ENCODE results near the gene NXN.
A peak's percentile ranks its signal among the peaks of the same experiment; 100 is the strongest.
"Not testable (repeated sequence)": the region's sequence is repeated elsewhere in the genome, so short reads cannot be mapped to it uniquely, and the experiment has no call there.

The NXN gene

DNA sequence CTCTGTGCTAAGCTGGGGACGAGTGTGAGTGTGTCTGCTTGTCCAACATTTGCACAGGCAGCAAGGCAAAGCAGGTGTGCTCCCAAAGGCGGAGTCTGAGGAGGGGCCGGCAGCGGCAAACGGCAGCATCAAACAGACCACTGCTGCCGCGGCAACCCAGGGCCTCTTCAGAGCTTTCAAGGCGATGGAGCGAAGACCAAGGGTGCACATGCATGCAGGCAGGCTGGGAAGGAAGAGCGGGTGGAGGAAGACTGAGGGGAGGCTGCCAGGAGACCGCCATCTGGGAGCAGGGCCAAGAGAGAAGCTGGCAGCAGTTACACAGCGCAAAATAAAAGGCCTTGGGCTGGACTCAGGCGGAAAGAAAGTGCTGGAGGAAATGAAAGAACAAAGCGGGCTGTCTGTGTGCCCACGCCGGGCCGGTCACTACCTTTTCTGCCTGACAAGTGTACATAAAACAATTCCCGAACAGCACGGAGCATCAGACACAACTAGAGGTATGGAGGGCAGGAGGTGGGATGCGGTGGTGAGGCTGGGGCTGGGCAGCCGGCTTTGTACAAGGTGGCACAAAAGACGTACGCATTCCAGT, 25.9 kb upstream of the NXN start:
- peak; percentile 68 for DNase-seq

- no peak for DNase-seq
Observed at GRCh38 chr17:1004769-1005295, 25.3 kb upstream of the NXN start.

DNA sequence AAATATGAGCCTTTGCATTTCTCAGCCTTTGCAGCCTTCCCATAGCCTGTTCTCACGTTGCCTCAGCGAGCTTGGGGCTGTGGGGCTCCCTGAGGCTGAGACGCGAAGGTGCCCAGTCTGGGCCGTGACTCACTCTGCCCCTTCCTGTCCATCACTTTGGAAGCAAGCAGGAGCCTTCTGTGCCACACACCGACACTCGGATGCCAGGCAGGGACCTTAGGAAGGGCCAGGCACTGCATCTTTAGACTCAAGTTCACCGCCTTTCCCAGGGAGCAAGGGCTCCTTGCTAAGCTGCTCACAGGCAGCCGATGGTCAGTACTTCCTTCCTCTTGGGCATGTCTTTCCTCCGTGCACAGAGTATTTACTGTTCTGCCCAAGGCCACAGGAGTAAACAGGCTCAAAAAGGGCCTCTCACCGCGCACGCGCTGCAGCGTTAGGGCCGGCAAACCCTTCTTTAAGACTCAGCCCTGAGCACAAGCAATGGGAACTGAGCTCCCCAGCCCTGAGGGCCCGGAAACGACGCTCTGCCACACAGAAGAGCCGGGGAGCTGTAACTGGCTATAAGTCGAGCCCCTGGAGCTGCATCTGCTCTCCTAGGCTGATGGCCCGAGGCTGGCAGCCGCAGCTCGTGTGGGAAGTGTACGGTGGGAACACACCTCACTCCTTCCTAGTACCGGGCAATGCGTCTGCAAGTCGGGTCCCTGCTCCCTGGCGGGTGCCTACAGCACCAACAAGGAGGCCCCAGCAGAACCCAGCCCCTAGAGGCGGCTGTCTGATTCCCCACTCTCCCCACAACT, 24.6 kb upstream of the NXN start:
- no peak for DNase-seq

DNA sequence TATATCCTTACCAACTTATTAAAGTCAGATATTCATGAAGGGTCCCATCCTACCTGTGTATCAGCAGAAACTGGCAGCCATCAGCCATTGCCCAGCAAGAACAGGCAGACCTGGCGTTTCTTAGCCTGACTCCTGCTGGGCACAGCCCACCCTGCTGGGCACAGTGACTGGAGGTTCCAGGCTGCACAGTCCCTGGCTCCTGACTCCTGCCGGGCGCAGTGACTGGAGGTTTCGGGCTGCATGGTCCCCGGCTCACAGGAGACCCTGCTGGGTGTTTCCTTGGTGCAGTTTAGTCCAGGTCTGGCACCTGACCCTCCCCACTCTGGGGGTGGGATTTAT, 24.0 kb upstream of the NXN start:
- no peak for DNase-seq

DNA sequence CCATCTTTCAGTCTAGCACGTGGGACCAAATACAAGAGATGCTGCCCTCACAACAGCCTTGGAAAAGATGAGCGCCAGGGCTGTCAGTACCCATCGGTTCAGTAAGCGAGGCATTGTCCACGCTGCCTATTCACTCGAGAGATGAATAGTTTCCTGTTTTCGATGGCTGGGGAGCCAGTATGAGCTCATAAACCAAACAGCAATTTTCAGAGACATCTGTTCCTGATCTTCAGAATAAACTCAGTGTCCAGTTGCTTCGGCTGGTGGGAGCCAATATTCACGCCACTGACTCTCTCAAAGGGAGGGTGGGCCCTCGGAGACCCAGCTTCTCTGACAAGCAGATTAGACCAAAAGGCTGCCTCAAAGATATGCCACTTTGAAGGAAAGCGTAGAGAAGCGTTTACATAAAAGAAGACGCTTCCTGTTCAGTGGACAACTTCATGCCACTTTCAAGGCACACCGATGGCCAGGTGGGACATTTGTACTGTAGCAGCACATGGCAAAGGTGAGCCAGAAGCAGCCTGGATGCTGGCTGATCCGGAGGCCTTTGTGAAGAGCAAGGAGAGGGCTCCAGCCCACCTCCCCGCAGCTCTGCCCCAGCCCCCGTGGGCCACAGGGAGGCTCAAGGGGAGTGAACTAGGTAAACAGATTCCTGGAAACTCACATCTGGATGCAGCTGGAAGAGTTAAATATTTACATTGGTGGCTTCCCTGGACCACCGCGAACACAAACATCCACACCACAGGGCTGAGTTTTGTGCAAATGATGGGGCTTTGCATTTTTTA, 23.4 kb upstream of the NXN start:
- no peak for DNase-seq

GRCh38 chr17:1002412-1002753, 22.8 kb upstream of the NXN start:
- no peak for DNase-seq

- no peak for DNase-seq
Observed at GRCh38 chr17:1001640-1002411, 22.2 kb upstream of the NXN start.

GRCh38 chr17:1000597-1001461, 21.3 kb upstream of the NXN start:
- DNase-seq = no peak

DNA sequence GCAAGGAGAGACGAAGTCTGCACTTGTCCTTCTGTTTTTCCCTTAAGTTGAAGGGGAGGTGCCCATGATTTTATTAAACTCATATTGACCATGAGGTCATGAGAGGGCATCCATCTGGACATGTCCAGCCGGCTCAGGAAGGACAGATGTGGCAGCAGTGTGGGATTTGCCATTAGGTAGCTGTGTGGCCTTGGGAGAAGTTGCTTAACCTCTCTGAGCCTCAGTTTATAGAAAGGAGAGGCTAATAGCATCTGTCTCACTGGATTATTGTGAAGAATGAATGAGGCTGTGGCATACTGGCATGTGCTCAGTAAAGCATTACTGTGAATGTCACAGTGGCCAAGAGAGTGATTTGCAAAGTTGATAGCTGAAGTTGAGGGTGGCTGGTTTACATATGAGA, 18.5 kb upstream of the NXN start:
- no peak for DNase-seq

DNA sequence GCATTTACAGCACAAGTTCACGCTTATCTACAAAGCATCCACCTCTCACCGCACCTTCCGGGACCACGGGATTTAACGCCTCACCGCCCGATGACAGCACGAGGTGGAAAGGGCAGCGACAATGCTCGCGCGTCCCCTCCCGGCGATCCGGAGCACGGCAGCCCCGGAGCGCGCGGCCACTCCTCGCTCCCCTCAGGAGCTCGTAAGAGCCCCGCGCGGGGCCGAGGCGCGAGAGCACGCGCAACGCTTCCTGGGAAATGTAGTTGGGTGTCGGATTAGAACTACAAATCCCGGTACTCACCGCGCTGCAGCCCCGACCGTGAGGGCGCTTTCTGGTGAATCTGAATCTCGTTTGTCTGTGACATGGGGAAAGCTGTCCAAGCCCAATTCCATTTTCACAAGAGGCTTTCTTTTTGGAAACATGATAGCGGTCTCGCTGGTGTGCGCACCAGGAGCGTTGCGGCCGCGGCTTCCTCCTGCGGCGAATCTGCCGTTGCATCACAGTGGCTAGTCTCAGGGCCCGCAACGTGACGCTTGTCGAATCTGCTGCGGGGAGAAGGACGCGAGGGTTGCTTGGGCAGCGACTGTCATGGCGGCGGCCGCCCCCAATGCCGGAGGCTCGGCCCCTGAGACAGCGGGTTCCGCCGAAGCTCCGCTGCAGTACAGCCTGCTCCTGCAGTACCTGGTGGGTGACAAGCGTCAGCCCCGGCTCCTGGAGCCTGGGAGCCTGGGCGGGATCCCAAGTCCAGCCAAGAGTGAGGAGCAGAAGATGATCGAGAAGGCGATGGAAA, 17.2 kb upstream of the NXN start, which contains the start of gene TIMM22:
Gene TIMM22 (plus strand): TSS at position 576 of the 791 bp plus-strand sequence. CDS start 14 bp downstream, at position 590.
- peak; percentile 88 for DNase-seq

GRCh38 chr17:995324-995723, 15.7 kb upstream of the NXN start:
- not testable (repeated sequence) for DNase-seq

GRCh38 chr17:992933-993332, 13.4 kb upstream of the NXN start:
- no peak for DNase-seq

DNA sequence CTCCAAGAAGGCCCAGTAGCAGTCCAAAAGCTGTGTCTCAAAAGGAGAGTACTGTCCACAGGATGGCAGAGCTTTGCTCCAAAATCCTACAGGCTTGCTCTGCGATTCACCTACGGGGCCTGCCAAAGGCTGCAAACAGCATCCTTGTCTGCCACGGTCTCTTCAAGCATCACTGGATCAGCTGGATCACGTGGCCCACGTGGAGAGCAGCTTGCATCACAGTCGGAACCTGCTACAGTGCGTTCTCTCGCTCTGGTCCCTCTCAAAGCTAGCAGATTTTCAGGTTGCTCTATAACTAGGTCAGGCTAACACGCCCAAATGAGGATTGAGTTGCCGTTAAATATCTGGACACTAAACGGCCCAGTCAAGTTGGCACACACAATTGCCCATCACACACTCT, 9.0 kb upstream of the NXN start:
- DNase-seq = no peak

DNA sequence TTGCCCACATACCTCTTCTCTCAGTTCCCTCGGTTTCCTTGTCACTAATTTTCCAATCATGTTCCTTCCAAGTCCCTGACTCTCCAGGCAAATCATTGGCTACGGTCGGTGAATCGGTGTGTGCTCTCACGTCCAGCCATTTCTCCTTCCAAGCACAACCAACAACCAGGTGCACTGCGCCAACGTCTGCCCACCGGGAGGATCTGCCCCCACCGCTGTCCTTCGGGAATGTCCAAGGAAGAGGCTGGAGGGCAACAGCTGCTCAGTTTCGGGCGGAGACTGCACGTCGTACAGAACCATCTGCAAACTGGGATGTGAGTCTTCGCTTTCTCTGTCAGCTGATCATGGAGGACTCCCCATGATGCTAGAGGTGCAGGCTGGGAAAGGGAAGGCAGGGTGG, 8.4 kb upstream of the NXN start:
- DNase-seq = no peak

GRCh38 chr17:986322-986929, 6.8 kb upstream of the NXN start:
- DNase-seq = no peak

DNA sequence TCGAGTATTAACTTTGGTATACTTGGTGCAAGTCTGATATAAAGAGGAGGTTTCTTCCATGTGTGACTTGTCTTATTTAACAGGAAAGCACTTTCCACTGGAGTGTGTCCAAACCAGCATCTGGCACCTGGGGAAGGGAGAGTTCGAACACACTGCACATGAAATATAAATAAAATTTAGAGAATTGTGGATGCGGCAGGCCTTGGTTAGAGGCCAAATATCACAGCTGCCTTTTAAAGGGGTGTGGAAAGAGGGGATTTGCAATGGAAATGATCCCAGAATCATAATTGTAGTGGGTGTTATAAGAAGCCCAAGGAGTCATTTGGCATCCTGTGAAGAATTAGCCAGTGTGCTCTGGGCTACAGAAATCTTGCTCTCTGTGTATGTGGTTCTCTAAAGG, 4.3 kb upstream of the NXN start:
- no peak for DNase-seq

GRCh38 chr17:981292-981658, 1.7 kb upstream of the NXN start:
- no peak for DNase-seq

DNA sequence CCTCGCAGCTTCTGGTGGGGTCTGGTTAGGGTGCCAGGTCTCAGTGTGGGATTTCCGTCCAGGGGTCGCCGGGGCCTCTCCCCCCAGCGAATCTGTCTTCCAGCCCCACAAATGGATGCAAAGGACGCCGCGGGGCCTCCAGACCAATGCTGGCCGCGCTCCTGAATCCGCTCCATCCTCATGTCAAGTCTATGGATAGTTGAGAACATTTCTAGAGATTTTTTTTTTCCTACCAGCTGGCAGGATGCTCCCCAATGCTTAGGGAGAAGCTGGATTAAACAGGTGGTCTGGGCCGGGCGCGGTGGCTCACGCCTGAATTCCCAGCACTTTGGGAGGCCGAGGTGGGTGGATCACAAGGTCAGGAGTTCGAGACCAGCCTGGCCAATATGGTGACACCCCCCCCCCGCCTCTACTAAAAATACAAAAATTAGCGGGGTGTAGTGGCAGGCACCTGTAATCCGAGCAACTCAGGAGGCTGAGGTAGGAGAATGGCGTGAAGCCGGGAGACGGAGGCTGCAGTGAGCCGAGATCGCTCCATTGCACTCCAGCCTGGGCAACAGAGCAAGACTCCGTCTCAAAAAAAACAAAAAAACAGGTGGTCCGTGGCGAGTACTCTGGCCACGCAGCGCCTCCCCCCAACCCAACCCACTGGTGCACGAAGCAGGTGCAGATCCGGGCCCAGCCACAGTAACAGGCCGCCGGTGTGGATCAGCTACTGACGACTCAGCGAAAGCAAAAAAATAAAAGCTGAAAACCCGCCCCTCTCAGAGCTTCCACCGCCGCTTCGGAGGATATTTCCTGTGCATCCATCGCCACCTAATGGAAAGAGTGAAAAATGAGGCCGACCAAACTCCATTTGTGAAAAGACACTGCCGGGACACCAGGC, 1.1 kb upstream of the NXN start:
- peak; percentile 76 for DNase-seq

GRCh38 chr17:979212-979538, 401 bp downstream of the NXN start:
- no peak for DNase-seq
